Measurements from ENCODE around the gene GAL3ST1. TPM values are rescaled to one million over a fixed set of nuclear protein-coding genes. Genes with fewer than 3 reads are reported as not detected.

GAL3ST1 gene
- total RNA-seq, 1 experiment from 2014 or later, result 2.1 TPM

DNA sequence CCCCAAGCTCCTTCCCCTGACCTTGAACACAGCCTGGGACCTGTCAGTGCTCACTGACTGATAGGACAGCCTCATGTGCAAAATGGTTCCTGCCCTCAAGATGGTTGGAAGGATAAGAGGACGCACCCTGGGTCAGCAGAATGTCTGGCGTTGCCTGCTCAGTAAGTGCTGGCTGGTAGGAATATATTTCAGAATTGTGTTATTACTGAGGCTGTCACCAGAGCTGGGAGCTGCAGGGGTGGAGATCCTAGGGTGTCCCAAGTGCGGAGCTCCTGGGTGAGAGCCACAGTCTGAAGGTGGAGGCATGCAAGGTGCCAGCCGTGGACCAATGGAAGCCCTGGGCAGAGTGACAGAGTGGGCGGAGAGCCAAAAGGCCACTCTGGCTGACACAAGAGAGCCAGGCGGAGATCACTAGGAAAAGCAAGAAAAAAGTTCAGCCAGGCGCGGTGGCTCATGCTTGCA, 67.9 kb downstream of the GAL3ST1 start:
- Histone ChIP-seq H3K9ac (ENCODE audit: low read length) (no peak overlapping the region), H3K4me1 (ENCODE audit: control insufficient read depth in 1 of 2, insufficient read depth in 2 of 2, low read length in 2 of 2) (peaks cover 6 to 23% of the 10 kb centered on the region in 2 experiments), H4K20me1 (ENCODE audit: insufficient read depth) (no peaks in the 10 kb centered on the region), H3K79me2 (ENCODE audit: insufficient read depth, low read length) (no peaks in the 10 kb centered on the region), H3K36me3 (ENCODE audit: control insufficient read depth in 1 of 2, insufficient read depth in 2 of 2, low read length in 2 of 2) (no peaks in the 10 kb centered on the region), H3K27ac (ENCODE audit: low read depth, low read length) (no peak overlapping the region), H2AFZ (ENCODE audit: low read depth, low read length, poor library complexity, severe bottlenecking) (no peak overlapping the region), H3K9me3 (ENCODE audit: control insufficient read depth in 1 of 2, insufficient read depth in 1 of 2, low read depth in 1 of 2, low read length in 2 of 2) (no peaks in the 10 kb centered on the region), H3K9me2 (ENCODE audit: insufficient read depth) (no peaks in the 10 kb centered on the region), H3K4me2 (ENCODE audit: low read length) (no peak overlapping the region), H3K27me3 (ENCODE audit: insufficient read depth, low read length) (no peaks in the 10 kb centered on the region), H3K4me3 (replicated peaks in 1 of 2; ENCODE audit: low read depth in 1 of 2, low read length in 2 of 2) (no peak overlapping the region)
- BruUV-seq (replicated peaks), result no TSS peak
- ChIA-PET RAD21 (ENCODE audit: low non-redundant PET in 1 of 2, low total read pairs in 2 of 2, uncharacterized antibody in 2 of 2, unreplicated experiment in 2 of 2) (no interaction called here), POLR2A (no interaction called here), CTCF (interaction anchor here (1.2 kb wide), 1 partner anchor 22 kb away, joined by 3 read pairs; no protein-coding TSS in a partner anchor)
- TF ChIP-seq CBX3 (IDR thresholded peaks at IDR 0.05; ENCODE audit: low read depth) (no peak), SIN3A (IDR thresholded peaks at IDR 0.05; ENCODE audit: low read depth) (no peak), SP1 (IDR thresholded peaks at IDR 0.05; ENCODE audit: low read depth) (no peak), YY1 (IDR thresholded peaks at IDR 0.05; ENCODE audit: extremely low read depth, insufficient replicate concordance, low read depth, low read length) (no peak), EZH2 (IDR thresholded peaks at IDR 0.05) (no peak), SRF (IDR thresholded peaks at IDR 0.05; ENCODE audit: low read depth) (no peak), ZFX (IDR thresholded peaks at IDR 0.05) (no peak), POLR2AphosphoS5 (IDR thresholded peaks at IDR 0.05; ENCODE audit: low read depth, low read length) (no peak), REST (IDR thresholded peaks at IDR 0.05; ENCODE audit: low read depth) (no peak), EGR1 (IDR thresholded peaks at IDR 0.05; ENCODE audit: low read depth) (no peak), TCF7L2 (IDR thresholded peaks at IDR 0.05; ENCODE audit: borderline replicate concordance, extremely low read depth, insufficient read depth, insufficient read length) (no peak), ZNF274 (IDR thresholded peaks at IDR 0.05; ENCODE audit: low read depth, low read length) (no peak), FOSL1 (IDR thresholded peaks at IDR 0.05; ENCODE audit: low read depth) (no peak), RAD21 (IDR thresholded peaks at IDR 0.05; ENCODE audit: low read depth) (no peak)
- TF ChIP-seq, protein P1, sequence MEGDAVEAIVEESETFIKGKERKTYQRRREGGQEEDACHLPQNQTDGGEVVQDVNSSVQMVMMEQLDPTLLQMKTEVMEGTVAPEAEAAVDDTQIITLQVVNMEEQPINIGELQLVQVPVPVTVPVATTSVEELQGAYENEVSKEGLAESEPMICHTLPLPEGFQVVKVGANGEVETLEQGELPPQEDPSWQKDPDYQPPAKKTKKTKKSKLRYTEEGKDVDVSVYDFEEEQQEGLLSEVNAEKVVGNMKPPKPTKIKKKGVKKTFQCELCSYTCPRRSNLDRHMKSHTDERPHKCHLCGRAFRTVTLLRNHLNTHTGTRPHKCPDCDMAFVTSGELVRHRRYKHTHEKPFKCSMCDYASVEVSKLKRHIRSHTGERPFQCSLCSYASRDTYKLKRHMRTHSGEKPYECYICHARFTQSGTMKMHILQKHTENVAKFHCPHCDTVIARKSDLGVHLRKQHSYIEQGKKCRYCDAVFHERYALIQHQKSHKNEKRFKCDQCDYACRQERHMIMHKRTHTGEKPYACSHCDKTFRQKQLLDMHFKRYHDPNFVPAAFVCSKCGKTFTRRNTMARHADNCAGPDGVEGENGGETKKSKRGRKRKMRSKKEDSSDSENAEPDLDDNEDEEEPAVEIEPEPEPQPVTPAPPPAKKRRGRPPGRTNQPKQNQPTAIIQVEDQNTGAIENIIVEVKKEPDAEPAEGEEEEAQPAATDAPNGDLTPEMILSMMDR (IDR thresholded peaks at IDR 0.05 in 2 of 3, conservative IDR thresholded peaks at IDR 0.05 in 1 of 3; ENCODE audit: borderline replicate concordance in 1 of 3, insufficient read depth in 1 of 3, low read depth in 2 of 3, low read length in 2 of 3), result no peak
- TF ChIP-seq, protein P2, sequence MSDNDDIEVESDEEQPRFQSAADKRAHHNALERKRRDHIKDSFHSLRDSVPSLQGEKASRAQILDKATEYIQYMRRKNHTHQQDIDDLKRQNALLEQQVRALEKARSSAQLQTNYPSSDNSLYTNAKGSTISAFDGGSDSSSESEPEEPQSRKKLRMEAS (IDR thresholded peaks at IDR 0.05), result no peak
- ATAC-seq (no peak), DNase-seq (ENCODE audit: low read depth, low spot score) (no peak)
- intact Hi-C loops (cut with micrococcal nuclease), result no loop called here
